GM18511 (cell line): ENCODE results near the gene INPP5D.
"Not testable (repeated sequence)": the region's sequence is repeated elsewhere in the genome, so short reads cannot be mapped to it uniquely, and the experiment has no call there.

Experiments
- ATAC-seq: cut with Tn5 transposase; IDR thresholded peaks from one replicate; pipeline ENCODE4 v1.9.1; 2021; ENCODE audit warnings: mild to moderate bottlenecking, moderate library complexity; ENCODE audit not compliant: unreplicated experiment

INPP5D gene

GRCh38 chr2:233112776-233113452, 52.8 kb downstream of the INPP5D start:
- ATAC-seq = no peak

GRCh38 chr2:233114421-233114861, 54.3 kb downstream of the INPP5D start:
- no peak for ATAC-seq

- ATAC-seq = no peak
These were observed 55.0 kb downstream of the INPP5D start for GRCh38 chr2:233115121-233115520.

- no peak for ATAC-seq
These were observed 55.6 kb downstream of the INPP5D start for GRCh38 chr2:233115741-233116140.

- no peak for ATAC-seq
These were observed 56.8 kb downstream of the INPP5D start for GRCh38 chr2:233116946-233117345.

GRCh38 chr2:233117351-233117750, 57.2 kb downstream of the INPP5D start:
- ATAC-seq = no peak

- ATAC-seq = no peak
These were observed 57.9 kb downstream of the INPP5D start for GRCh38 chr2:233117811-233118647.

GRCh38 chr2:233118648-233119000, 58.5 kb downstream of the INPP5D start:
- no peak for ATAC-seq

- no peak for ATAC-seq
These were observed 59.0 kb downstream of the INPP5D start for GRCh38 chr2:233119123-233119522.

- no peak for ATAC-seq
These were observed 59.7 kb downstream of the INPP5D start for GRCh38 chr2:233119806-233120205.

- no peak for ATAC-seq
These were observed 60.3 kb downstream of the INPP5D start for GRCh38 chr2:233120459-233120858.

- no peak for ATAC-seq
These were observed 61.7 kb downstream of the INPP5D start for GRCh38 chr2:233121856-233122255.

GRCh38 chr2:233122541-233122940, 62.4 kb downstream of the INPP5D start:
- no peak for ATAC-seq

GRCh38 chr2:233123576-233123975, 63.4 kb downstream of the INPP5D start:
- not testable (repeated sequence) for ATAC-seq

GRCh38 chr2:233124421-233125080, 64.4 kb downstream of the INPP5D start:
- peak; percentile 96 for ATAC-seq

GRCh38 chr2:233125455-233126065, 65.4 kb downstream of the INPP5D start:
- no peak for ATAC-seq

GRCh38 chr2:233129351-233129978, 69.3 kb downstream of the INPP5D start:
- ATAC-seq = no peak

GRCh38 chr2:233130024-233130423, 69.9 kb downstream of the INPP5D start:
- ATAC-seq = no peak

- ATAC-seq = no peak
These were observed 70.4 kb downstream of the INPP5D start for GRCh38 chr2:233130481-233131020.

GRCh38 chr2:233131936-233132720, 72.0 kb downstream of the INPP5D start:
- no peak for ATAC-seq
